Endodermal cell (in vitro differentiated cells): ENCODE measurements around the gene SCARF2. TPM values are rescaled to one million over a fixed set of nuclear protein-coding genes. Genes with fewer than 3 reads are reported as not detected.

Experiments
- DNase-seq: peaks from one replicate; pipeline ENCODE4 v3.0.0-alpha.2; 2017
- H3K27ac ChIP-seq: 2 replicates; pipeline ENCODE4 v1.5.1; 2013; ENCODE audit warnings: mild to moderate bottlenecking, low read depth, low read length, moderate library complexity
- H3K27me3 ChIP-seq: 2 replicates; pipeline ENCODE4 v1.6.1; 2013; ENCODE audit warnings: mild to moderate bottlenecking, low read length, moderate library complexity; ENCODE audit not compliant: insufficient read depth, control insufficient read depth, poor library complexity, severe bottlenecking
- H3K36me3 ChIP-seq: 2 replicates; pipeline ENCODE4 v1.7.0; 2013; ENCODE audit warnings: mild to moderate bottlenecking, low read length, moderate library complexity; ENCODE audit not compliant: control insufficient read depth, insufficient read depth
- H3K4me1 ChIP-seq: one replicate; pipeline ENCODE4 v1.7.0; 2013; ENCODE audit warnings: low read length; ENCODE audit not compliant: control insufficient read depth, insufficient read depth
- H3K4me3 ChIP-seq: 2 replicates; pipeline ENCODE4 v1.5.1; 2013; ENCODE audit warnings: mild to moderate bottlenecking, low read length, moderate library complexity
- H3K9ac ChIP-seq: 2 replicates; pipeline ENCODE4 v1.6.1; 2013; ENCODE audit warnings: mild to moderate bottlenecking, low read length, moderate library complexity; ENCODE audit not compliant: poor library complexity, severe bottlenecking; ENCODE audit errors: extremely low read depth
- H3K9me3 ChIP-seq: 2 replicates; pipeline ENCODE4 v1.6.1; 2013; ENCODE audit warnings: mild to moderate bottlenecking, low read length, moderate library complexity; ENCODE audit not compliant: control insufficient read depth
- H3K27ac Mint-ChIP-seq: 2 replicates; pipeline ENCODE4 v1.8.0; 2020; ENCODE audit warnings: mixed read lengths
- H3K27me3 Mint-ChIP-seq: 2 replicates; pipeline ENCODE4 v1.8.0; 2021; ENCODE audit warnings: mild to moderate bottlenecking, mixed read lengths; ENCODE audit not compliant: insufficient read depth
- H3K36me3 Mint-ChIP-seq: 2 replicates; pipeline ENCODE4 v1.8.0; 2020; ENCODE audit warnings: low read depth, mixed read lengths
- H3K4me1 Mint-ChIP-seq: 2 replicates; pipeline ENCODE4 v1.8.0; 2020; ENCODE audit warnings: mixed read lengths
- H3K4me3 Mint-ChIP-seq: 2 replicates; pipeline ENCODE4 v1.8.0; 2020; ENCODE audit warnings: mild to moderate bottlenecking, moderate library complexity, mixed read lengths
- H3K9me3 Mint-ChIP-seq: 2 replicates; pipeline ENCODE4 v1.8.0; 2020; ENCODE audit warnings: mild to moderate bottlenecking, mixed read lengths
- WGBS, 2 experiments: methylation state at CpG; one replicate each; pipeline versions ENCODE4 v1.1.5 to v1.1.7; 2013; ENCODE audit warnings: missing lambda C conversion rate in 2 of 2, mixed read lengths in 1 of 2; ENCODE audit not compliant: insufficient coverage in 1 of 2, insufficient read length in 1 of 2; 5-methylcytosine and 5-hydroxymethylcytosine counted together
- total RNA-seq, 2 donors: library from RNA; stranded (reverse); fragmentation: NEBNext Ultra II Directional in 1 of 2; extraction: Animal tissue kit (Norgen Biotek cat#: 25700) in 1 of 2; gene quantifications; 2 replicates in 1 of 2; 3 replicates in 1 of 2; pipeline ENCODE4 v1.2.1, GENCODE V29; 2021
- TF ChIP-seq, protein P1 (sequence below): fragments of 200-600 bp; sonication (generic); conservative IDR thresholded peaks from 2 replicates; pipeline ENCODE4 v1.5.0; 2021; ENCODE audit warnings: antibody characterized with exemption, mild to moderate bottlenecking

The SCARF2 gene
- total RNA-seq, 2 donors from 2014 or later: 19.8 to 20.3 TPM

- Histone ChIP-seq H3K27me3 (no peaks in the 10 kb centered on the region), H3K9me3 (no peaks in the 10 kb centered on the region), H3K4me1 (no peaks in the 10 kb centered on the region), H3K9ac (no peak overlapping the region), H3K27ac (no peak overlapping the region), H3K36me3 (peaks cover 10% of the 10 kb centered on the region), H3K4me3 (no peak overlapping the region)
- no peak for DNase-seq
- Mint-ChIP-seq H3K27ac (no peak overlapping the region), H3K4me3 (no peak overlapping the region), H3K36me3 (peaks cover 13% of the 10 kb centered on the region), H3K9me3 (no peaks in the 10 kb centered on the region), H3K4me1 (no peaks in the 10 kb centered on the region), H3K27me3 (no peaks in the 10 kb centered on the region)
- TF ChIP-seq, protein P1, sequence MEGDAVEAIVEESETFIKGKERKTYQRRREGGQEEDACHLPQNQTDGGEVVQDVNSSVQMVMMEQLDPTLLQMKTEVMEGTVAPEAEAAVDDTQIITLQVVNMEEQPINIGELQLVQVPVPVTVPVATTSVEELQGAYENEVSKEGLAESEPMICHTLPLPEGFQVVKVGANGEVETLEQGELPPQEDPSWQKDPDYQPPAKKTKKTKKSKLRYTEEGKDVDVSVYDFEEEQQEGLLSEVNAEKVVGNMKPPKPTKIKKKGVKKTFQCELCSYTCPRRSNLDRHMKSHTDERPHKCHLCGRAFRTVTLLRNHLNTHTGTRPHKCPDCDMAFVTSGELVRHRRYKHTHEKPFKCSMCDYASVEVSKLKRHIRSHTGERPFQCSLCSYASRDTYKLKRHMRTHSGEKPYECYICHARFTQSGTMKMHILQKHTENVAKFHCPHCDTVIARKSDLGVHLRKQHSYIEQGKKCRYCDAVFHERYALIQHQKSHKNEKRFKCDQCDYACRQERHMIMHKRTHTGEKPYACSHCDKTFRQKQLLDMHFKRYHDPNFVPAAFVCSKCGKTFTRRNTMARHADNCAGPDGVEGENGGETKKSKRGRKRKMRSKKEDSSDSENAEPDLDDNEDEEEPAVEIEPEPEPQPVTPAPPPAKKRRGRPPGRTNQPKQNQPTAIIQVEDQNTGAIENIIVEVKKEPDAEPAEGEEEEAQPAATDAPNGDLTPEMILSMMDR: no peak
- WGBS, 2 experiments: 94 to 95% methylated on average over 31 to 32 of the region's 32 CpGs
These were observed 27.5 kb upstream of the SCARF2 start for GRCh38 chr22:20464912-20465758.

- Histone ChIP-seq H3K27me3 (no peaks in the 10 kb centered on the region), H3K4me1 (no peaks in the 10 kb centered on the region), H3K27ac (no peak overlapping the region), H3K9me3 (no peaks in the 10 kb centered on the region), H3K36me3 (peaks cover 10% of the 10 kb centered on the region), H3K9ac (no peak overlapping the region), H3K4me3 (no peak overlapping the region)
- 95 to 100% methylated on average over 6 to 11 of the region's 11 CpGs for WGBS, 2 experiments
- Mint-ChIP-seq H3K36me3 (peaks cover 10% of the 10 kb centered on the region), H3K27me3 (no peaks in the 10 kb centered on the region), H3K27ac (no peak overlapping the region), H3K4me3 (no peak overlapping the region), H3K9me3 (no peaks in the 10 kb centered on the region), H3K4me1 (peaks cover 5% of the 10 kb centered on the region)
- TF ChIP-seq, protein P1: no peak
- DNase-seq: no peak
These were observed 26.5 kb upstream of the SCARF2 start for GRCh38 chr22:20464096-20464614.

DNA sequence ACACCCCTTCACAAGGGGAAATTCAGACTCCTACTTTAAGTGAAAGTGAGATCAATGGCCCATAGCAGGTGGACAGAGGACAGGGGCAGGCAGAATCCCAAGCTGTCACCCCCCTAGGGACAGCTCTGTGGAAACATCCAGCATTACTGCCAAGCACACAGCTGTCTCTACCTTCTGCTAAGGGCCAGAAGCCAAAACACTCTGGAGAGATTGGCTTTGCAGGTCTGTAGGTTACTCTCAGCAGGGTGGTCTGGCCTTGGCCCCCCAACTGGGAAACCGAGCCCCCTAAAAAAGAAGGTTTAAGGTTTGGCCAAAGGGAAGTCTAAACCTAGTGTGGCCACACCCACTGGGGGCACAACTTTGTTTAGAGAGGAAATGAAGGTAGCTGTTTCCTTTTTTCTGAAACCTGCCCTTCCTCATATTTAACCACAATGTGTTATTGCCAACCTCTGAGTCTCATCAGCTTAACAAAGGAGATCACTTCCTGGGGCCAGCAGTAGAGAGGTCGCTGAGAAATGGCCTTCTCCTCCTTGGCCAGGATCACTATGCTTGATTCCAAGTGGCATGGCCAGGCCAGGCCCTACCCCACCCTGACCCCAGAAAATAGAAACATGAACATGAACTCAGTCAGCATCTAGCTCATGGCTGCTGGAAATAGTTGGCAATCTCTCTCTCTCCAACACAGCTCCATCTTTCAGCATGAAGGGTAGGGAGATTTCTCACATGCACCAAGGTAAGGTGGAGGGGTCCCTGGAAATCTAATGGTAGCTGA, 25.9 kb upstream of the SCARF2 start:
- no peak overlapping the region for H3K27ac ChIP-seq
- H3K4me3 ChIP-seq: no peak overlapping the region
- no peaks in the 10 kb centered on the region for H3K4me1 ChIP-seq
- TF ChIP-seq, protein P1: no peak
- no peak overlapping the region for H3K9ac ChIP-seq
- no peaks in the 10 kb centered on the region for H3K27me3 ChIP-seq
- Mint-ChIP-seq H3K36me3 (peaks cover 9% of the 10 kb centered on the region), H3K4me1 (peaks cover 5% of the 10 kb centered on the region), H3K27me3 (no peaks in the 10 kb centered on the region), H3K9me3 (no peaks in the 10 kb centered on the region), H3K4me3 (no peak overlapping the region), H3K27ac (no peak overlapping the region)
- peaks cover 10% of the 10 kb centered on the region for H3K36me3 ChIP-seq
- DNase-seq: no peak
- WGBS, 2 experiments: 84% methylated on average over 2 of the region's 2 CpGs; no CpG with 5 or more reads in 1 of the 2 experiments
- H3K9me3 ChIP-seq: no peaks in the 10 kb centered on the region
